Activated naive CD4-positive, alpha-beta T cell treated with anti-CD3 and anti-CD28 coated beads, Interleukin-2, amount 50 U/mL, for 24 hours (primary cell): ENCODE data around the gene ALAD.
"Not testable (repeated sequence)": the region's sequence is repeated elsewhere in the genome, so short reads cannot be mapped to it uniquely, and the experiment has no call there.

Experiments
- H3K27ac Mint-ChIP-seq: one replicate; pipeline ENCODE4 v1.8.0; 2021; ENCODE audit warnings: mild to moderate bottlenecking, mixed read lengths
- H3K27me3 Mint-ChIP-seq: one replicate; pipeline ENCODE4 v1.8.0; 2021; ENCODE audit warnings: mixed read lengths
- H3K36me3 Mint-ChIP-seq: one replicate; pipeline ENCODE4 v1.8.0; 2021; ENCODE audit warnings: mixed read lengths
- H3K4me1 Mint-ChIP-seq: one replicate; pipeline ENCODE4 v1.8.0; 2021; ENCODE audit warnings: mixed read lengths
- H3K4me3 Mint-ChIP-seq: one replicate; pipeline ENCODE4 v1.8.0; 2021; ENCODE audit warnings: mild to moderate bottlenecking, mixed read lengths
- H3K9me3 Mint-ChIP-seq: one replicate; pipeline ENCODE4 v1.8.0; 2021; ENCODE audit warnings: mixed read lengths

Gene ALAD

GRCh38 chr9:113368982-113369854 lies 31.9 kb downstream of the ALAD start:
- Mint-ChIP-seq H3K4me3 (no peak overlapping the region), H3K9me3 (no peaks in the 10 kb centered on the region), H3K4me1 (no peaks in the 10 kb centered on the region), H3K27ac (no peak overlapping the region), H3K36me3 (no peaks in the 10 kb centered on the region), H3K27me3 (no peaks in the 10 kb centered on the region)

- Mint-ChIP-seq H3K36me3 (no peaks in the 10 kb centered on the region), H3K27me3 (no peaks in the 10 kb centered on the region), H3K27ac (peak overlapping the region; percentile 70), H3K4me1 (no peaks in the 10 kb centered on the region), H3K9me3 (no peaks in the 10 kb centered on the region), H3K4me3 (no peak overlapping the region)
These were observed 32.6 kb downstream of the ALAD start for GRCh38 chr9:113368348-113368981.

GRCh38 chr9:113365652-113366051 lies 35.4 kb downstream of the ALAD start:
- H3K27me3 Mint-ChIP-seq, H3K27ac Mint-ChIP-seq, H3K36me3 Mint-ChIP-seq, H3K9me3 Mint-ChIP-seq, H3K4me1 Mint-ChIP-seq, H3K4me3 Mint-ChIP-seq: not testable (repeated sequence)

GRCh38 chr9:113364951-113365350 lies 36.1 kb downstream of the ALAD start:
- Mint-ChIP-seq H3K4me3 (no peak overlapping the region), H3K36me3 (no peaks in the 10 kb centered on the region), H3K9me3 (no peaks in the 10 kb centered on the region), H3K27me3 (no peaks in the 10 kb centered on the region), H3K27ac (no peak overlapping the region), H3K4me1 (peaks cover 4% of the 10 kb centered on the region)

GRCh38 chr9:113363336-113363735 lies 37.7 kb downstream of the ALAD start:
- H3K27me3 Mint-ChIP-seq = no peaks in the 10 kb centered on the region
- no peaks in the 10 kb centered on the region for H3K9me3 Mint-ChIP-seq
- peaks cover 4% of the 10 kb centered on the region for H3K4me1 Mint-ChIP-seq
- H3K36me3 Mint-ChIP-seq = no peaks in the 10 kb centered on the region
- no peak overlapping the region for H3K27ac Mint-ChIP-seq
- no peak overlapping the region for H3K4me3 Mint-ChIP-seq

- Mint-ChIP-seq H3K9me3 (no peaks in the 10 kb centered on the region), H3K4me1 (peaks cover 4% of the 10 kb centered on the region), H3K4me3 (no peak overlapping the region), H3K27ac (no peak overlapping the region), H3K27me3 (no peaks in the 10 kb centered on the region), H3K36me3 (no peaks in the 10 kb centered on the region)
These were observed 39.6 kb downstream of the ALAD start for GRCh38 chr9:113361304-113362018.

- no peaks in the 10 kb centered on the region for H3K36me3 Mint-ChIP-seq
- no peaks in the 10 kb centered on the region for H3K9me3 Mint-ChIP-seq
- no peak overlapping the region for H3K4me3 Mint-ChIP-seq
- no peak overlapping the region for H3K27ac Mint-ChIP-seq
- H3K4me1 Mint-ChIP-seq = peaks cover 4% of the 10 kb centered on the region
- no peaks in the 10 kb centered on the region for H3K27me3 Mint-ChIP-seq
These were observed 40.7 kb downstream of the ALAD start for GRCh38 chr9:113360242-113360842.

- peaks cover 4% of the 10 kb centered on the region for H3K4me1 Mint-ChIP-seq
- H3K27me3 Mint-ChIP-seq = no peaks in the 10 kb centered on the region
- no peaks in the 10 kb centered on the region for H3K36me3 Mint-ChIP-seq
- no peak overlapping the region for H3K4me3 Mint-ChIP-seq
- no peak overlapping the region for H3K27ac Mint-ChIP-seq
- H3K9me3 Mint-ChIP-seq = no peaks in the 10 kb centered on the region
These were observed 41.7 kb downstream of the ALAD start for GRCh38 chr9:113359385-113359784.

GRCh38 chr9:113356686-113357292 lies 44.3 kb downstream of the ALAD start:
- Mint-ChIP-seq H3K27ac (no peak overlapping the region), H3K36me3 (no peaks in the 10 kb centered on the region), H3K9me3 (no peaks in the 10 kb centered on the region), H3K4me3 (no peak overlapping the region), H3K4me1 (peaks cover under 1% of the 10 kb centered on the region), H3K27me3 (peaks cover 6% of the 10 kb centered on the region)

GRCh38 chr9:113355040-113355596 lies 46.0 kb downstream of the ALAD start:
- no peak overlapping the region for H3K27ac Mint-ChIP-seq
- no peaks in the 10 kb centered on the region for H3K9me3 Mint-ChIP-seq
- H3K27me3 Mint-ChIP-seq = peaks cover 13% of the 10 kb centered on the region
- H3K4me3 Mint-ChIP-seq = no peak overlapping the region
- H3K36me3 Mint-ChIP-seq = no peaks in the 10 kb centered on the region
- peaks cover 13% of the 10 kb centered on the region for H3K4me1 Mint-ChIP-seq

GRCh38 chr9:113352411-113352810 lies 48.7 kb downstream of the ALAD start:
- Mint-ChIP-seq H3K27ac (no peak overlapping the region), H3K4me3 (no peak overlapping the region)

GRCh38 chr9:113352006-113352405 lies 49.1 kb downstream of the ALAD start:
- no peaks in the 10 kb centered on the region for H3K36me3 Mint-ChIP-seq
- peaks cover 18% of the 10 kb centered on the region for H3K27me3 Mint-ChIP-seq
- H3K4me3 Mint-ChIP-seq = no peak overlapping the region
- H3K27ac Mint-ChIP-seq = no peak overlapping the region
- no peaks in the 10 kb centered on the region for H3K9me3 Mint-ChIP-seq
- H3K4me1 Mint-ChIP-seq = peaks cover 17% of the 10 kb centered on the region

More at GRCh38 chr9:113352411-113352810, 48.7 kb downstream of the ALAD start:
- Mint-ChIP-seq H3K9me3 (no peaks in the 10 kb centered on the region), H3K36me3 (no peaks in the 10 kb centered on the region), H3K4me1 (peaks cover 17% of the 10 kb centered on the region), H3K27me3 (peaks cover 18% of the 10 kb centered on the region)

GRCh38 chr9:113350937-113351336 lies 50.1 kb downstream of the ALAD start:
- Mint-ChIP-seq H3K4me3 (peak overlapping the region; percentile 78), H3K4me1 (peaks cover 17% of the 10 kb centered on the region), H3K27me3 (peaks cover 18% of the 10 kb centered on the region), H3K27ac (no peak overlapping the region), H3K36me3 (no peaks in the 10 kb centered on the region), H3K9me3 (no peaks in the 10 kb centered on the region)

- Mint-ChIP-seq H3K4me1 (peaks cover 17% of the 10 kb centered on the region), H3K4me3 (peak overlapping the region; percentile 78), H3K36me3 (no peaks in the 10 kb centered on the region), H3K9me3 (no peaks in the 10 kb centered on the region), H3K27ac (no peak overlapping the region), H3K27me3 (peaks cover 18% of the 10 kb centered on the region)
These were observed 50.9 kb downstream of the ALAD start for GRCh38 chr9:113350107-113350661.
